GM12865 (cell line): ENCODE data around the gene COX7A2L.

Experiments
- DNase-seq: peaks from one replicate; pipeline ENCODE4 v3.0.0; 2010; ENCODE audit warnings: low read depth
- H3K4me3 ChIP-seq: 2 replicates; pipeline ENCODE4 v1.5.1; 2011; ENCODE audit warnings: mild to moderate bottlenecking, low read depth, low read length, control low read depth
- CTCF ChIP-seq: IDR thresholded peaks from 2 replicates; pipeline ENCODE4 v1.5.1; 2011; ENCODE audit warnings: low read length, control low read depth, low read depth, inconsistent platforms; ENCODE audit not compliant: insufficient read depth; ENCODE audit errors: missing control alignments

COX7A2L gene

GRCh38 chr2:42376758-42377157, 15.7 kb upstream of the COX7A2L start:
- no peak for DNase-seq
- TF ChIP-seq CTCF: no peak
- H3K4me3 ChIP-seq: no peak overlapping the region

GRCh38 chr2:42372474-42373200, 11.6 kb upstream of the COX7A2L start:
- no peak for DNase-seq
- TF ChIP-seq CTCF: no peak
- H3K4me3 ChIP-seq: no peak overlapping the region

- H3K4me3 ChIP-seq: no peak overlapping the region
- TF ChIP-seq CTCF: no peak
- DNase-seq: no peak
Measured at GRCh38 chr2:42371611-42372473, 10.8 kb upstream of the COX7A2L start.

- no peak for DNase-seq
- TF ChIP-seq CTCF: no peak
- no peak overlapping the region for H3K4me3 ChIP-seq
Measured at GRCh38 chr2:42369532-42370229, 8.7 kb upstream of the COX7A2L start.

- TF ChIP-seq CTCF: no peak
- no peak overlapping the region for H3K4me3 ChIP-seq
- no peak for DNase-seq
Measured at GRCh38 chr2:42368817-42369531, 8.0 kb upstream of the COX7A2L start.

GRCh38 chr2:42367835-42368234, 6.8 kb upstream of the COX7A2L start:
- DNase-seq: no peak

More at GRCh38 chr2:42367835-42368234, 6.8 kb upstream of the COX7A2L start:
- TF ChIP-seq CTCF: no peak
- H3K4me3 ChIP-seq: no peak overlapping the region
